CD1c-positive myeloid dendritic cell (primary cell): Measurements from ENCODE around the gene PGLYRP2.

Experiments
- DNase-seq: peaks from one replicate; pipeline ENCODE4 v3.0.0-alpha.2; 2016; ENCODE audit errors: extremely low spot score

Gene PGLYRP2

DNA sequence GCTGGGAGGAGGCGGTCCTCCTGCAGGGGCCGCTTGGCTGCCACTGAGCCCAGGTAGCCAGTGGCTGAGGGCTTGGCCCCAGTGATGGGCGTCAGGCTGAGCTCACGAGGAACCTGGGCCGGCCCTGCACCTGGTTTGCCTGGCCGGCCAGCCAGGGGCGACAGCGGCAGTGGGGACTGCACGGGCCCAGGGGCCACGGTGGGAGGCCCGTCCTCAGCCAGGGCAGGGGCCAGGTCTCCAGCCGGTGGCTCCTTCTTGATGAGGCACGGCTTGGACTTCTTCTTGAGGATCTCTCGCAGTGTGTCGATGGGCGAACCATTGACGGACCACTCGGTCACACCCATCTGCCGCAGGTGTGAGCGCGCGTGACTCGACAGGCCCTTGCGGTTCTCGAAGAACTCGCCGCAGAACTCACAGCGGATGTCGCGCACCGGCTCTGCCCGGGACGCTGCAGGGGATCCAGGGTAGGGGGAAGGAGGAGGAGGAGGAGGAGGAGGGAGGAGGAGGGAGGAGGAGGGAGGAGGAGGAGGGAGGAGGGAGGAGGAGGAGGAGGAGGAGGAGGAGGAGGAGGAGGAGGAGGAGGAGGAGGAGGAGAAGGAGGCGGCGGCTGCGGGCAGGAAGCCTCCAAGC is 53.9 kb downstream of the PGLYRP2 start:
- no peak for DNase-seq

GRCh38 chr19:15424692-15425272 is 54.5 kb downstream of the PGLYRP2 start:
- no peak for DNase-seq

DNA sequence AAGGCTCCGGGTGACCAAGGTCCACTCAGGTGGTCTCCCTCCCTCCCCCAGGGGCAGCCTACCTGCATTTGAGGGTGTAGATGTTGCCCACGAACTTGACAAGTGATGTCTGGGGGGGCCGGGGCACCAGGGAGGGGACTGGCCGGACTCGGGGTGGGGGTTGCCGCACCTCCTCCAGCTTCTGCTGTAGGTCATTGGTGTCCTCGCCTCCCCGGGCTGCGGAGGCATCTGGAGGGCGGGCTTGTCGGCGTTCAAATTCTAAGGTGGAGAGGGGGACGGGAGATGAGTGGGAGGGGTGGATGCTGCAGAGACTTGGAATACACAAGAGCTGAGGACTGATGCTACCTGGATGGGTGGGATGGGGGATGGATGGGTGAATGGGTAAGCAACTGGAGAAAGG is 55.2 kb downstream of the PGLYRP2 start:
- DNase-seq = no peak

DNA sequence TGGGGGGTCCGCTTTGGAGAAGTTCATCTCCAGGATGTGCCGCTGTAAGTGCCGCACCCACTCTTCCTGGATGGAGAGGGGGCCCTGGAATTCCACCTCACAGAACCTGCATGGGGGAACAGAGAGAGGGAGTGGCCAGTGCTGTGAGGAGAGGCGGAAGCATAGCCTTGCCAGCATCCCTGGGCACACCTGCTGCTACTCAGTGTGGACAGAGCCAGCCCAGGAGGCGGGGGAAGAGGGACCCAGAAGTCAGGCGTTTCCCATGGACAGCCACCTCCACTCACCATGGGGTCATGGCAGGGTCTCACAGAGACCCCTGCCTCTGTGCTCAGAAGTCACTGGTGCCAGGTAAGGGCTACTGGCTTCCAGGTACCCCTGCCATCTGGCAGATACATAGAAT is 56.2 kb downstream of the PGLYRP2 start:
- DNase-seq = no peak

DNA sequence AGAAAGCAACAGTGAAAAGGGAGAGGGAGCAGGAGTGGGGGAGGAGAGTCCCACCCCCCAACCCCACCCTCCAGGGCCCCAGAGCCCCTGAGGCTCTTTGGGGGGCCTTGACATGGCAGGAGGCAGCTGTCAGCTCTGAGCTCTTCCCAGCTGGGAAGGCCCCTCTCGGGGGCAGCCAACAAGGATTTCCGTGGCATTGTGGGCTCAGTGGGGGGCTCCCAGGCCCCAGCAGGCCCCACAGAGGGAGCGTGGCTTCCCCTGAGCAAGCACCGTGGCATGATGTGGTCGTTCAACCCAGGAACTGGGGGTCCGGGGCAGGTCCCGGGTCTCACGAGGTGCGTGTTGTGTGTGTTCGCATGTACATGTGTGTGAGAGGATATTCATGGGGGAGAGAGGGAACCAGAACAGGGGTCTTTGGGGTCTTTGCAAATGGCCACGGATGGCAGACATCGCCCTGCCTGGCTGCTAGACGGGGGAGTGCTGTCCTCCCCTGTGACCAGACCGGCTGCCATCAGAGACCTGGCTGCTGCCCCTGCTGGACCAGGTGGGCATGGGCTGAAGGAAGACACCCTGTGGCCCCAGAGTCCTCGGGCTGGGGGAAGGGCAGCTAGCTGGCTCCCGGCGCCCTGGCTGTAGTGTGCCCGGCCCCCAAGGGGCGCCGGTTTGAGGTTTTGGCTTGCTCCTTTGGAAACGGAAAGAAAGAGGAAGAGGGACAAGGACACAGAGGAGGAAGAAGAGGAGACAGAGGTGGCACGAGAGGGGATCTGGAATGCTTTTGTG is 56.8 kb downstream of the PGLYRP2 start:
- DNase-seq = no peak

DNA sequence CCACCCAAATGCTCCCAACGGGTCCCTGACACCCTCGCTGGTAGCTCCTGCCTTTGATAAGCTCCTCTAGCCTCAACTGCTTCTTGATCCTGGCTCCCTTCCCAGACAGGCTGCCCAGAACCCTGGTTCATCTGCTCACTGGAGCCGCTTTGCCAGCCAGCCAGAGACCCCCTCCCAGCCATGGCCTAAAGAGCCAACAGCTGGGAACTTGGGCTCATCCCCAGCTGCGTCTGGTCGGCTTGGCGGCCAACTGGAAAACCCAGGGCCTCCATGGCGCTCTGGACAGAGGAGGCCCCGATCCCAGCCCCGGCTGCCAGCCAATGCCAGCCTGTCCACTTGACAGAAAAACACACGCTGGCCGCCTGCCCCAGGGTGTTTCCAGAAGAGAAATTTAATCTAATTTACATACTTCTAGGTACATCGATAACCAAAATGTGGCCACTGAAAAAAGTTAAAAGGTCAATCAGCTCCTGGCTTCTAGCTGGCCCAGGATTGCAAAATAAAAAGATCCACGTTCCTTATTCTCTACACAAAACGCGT is 57.5 kb downstream of the PGLYRP2 start:
- DNase-seq = no peak

- no peak for DNase-seq
Measured at GRCh38 chr19:15421136-15421695, 58.1 kb downstream of the PGLYRP2 start.

GRCh38 chr19:15419413-15420025 is 59.8 kb downstream of the PGLYRP2 start:
- no peak for DNase-seq
